ENCODE results near the gene SSR2.

DNA sequence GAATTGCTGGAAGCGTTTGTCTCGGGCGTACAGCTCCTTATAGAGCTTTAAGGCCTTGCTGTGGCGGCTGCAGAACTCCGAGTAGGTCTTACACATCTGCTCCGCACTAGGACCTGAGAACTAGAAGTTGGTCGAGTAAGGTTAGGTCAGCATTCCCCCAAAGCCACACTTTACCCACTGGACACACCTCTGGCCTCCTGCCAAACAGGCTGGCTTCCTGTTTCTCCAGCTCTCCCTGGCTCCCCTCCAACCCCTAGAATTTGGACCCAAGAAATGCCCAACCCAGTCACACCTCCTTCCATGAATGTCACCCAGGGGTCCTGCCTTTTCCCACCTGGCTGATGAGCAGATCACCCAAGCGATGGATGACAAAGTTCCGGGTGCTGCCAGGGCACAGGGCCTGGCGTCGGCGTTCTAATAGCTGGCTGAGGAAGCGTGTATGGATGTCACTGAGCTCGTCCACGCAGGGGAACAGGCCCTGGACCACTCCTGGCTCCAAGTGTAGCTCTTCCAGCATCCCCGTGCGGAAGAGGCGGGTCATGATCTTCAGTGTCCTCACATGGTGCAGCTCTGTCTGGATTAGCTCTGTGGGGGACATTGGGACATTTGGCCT lies 58.0 kb downstream of the SSR2 start:
- TF ChIP-seq POLR2AphosphoS5 (IDR thresholded peaks at IDR 0.05) (no peak), POLR2A (IDR thresholded peaks at IDR 0.05) (no peak)
